H9 (cell line): Measurements from ENCODE around the gene ACAT1. TPM values are rescaled to one million over a fixed set of nuclear protein-coding genes. Genes with fewer than 3 reads are reported as not detected.
A peak's percentile ranks its signal among the peaks of the same experiment; 100 is the strongest.

Experiments
- DNase-seq: peaks from one replicate; pipeline ENCODE4 v3.0.0-alpha.2; 2017
- H2AFZ ChIP-seq: one replicate; pipeline ENCODE4 v1.6.1; 2013; ENCODE audit warnings: mild to moderate bottlenecking, low read length, control low read depth, moderate library complexity
- H2AK5ac ChIP-seq: 2 replicates; pipeline ENCODE4 v1.6.1; 2013; ENCODE audit warnings: low read length, control low read depth, mixed read lengths; ENCODE audit not compliant: insufficient read length
- H2BK120ac ChIP-seq: one replicate; pipeline ENCODE4 v1.6.1; 2013; ENCODE audit warnings: low read depth, mild to moderate bottlenecking, low read length, control low read depth, inconsistent platforms; ENCODE audit not compliant: poor library complexity, severe bottlenecking
- H2BK12ac ChIP-seq: 2 replicates; pipeline ENCODE4 v1.6.1; 2013; ENCODE audit warnings: low read length, control low read depth, mixed read lengths, low read depth; ENCODE audit not compliant: insufficient read length
- H2BK15ac ChIP-seq: 2 replicates; pipeline ENCODE4 v1.6.1; 2013; ENCODE audit warnings: low read depth, low read length, control low read depth
- H2BK20ac ChIP-seq: one replicate; pipeline ENCODE4 v1.6.1; 2013; ENCODE audit warnings: low read depth, mild to moderate bottlenecking, low read length, control low read depth, inconsistent platforms; ENCODE audit not compliant: poor library complexity, severe bottlenecking
- H2BK5ac ChIP-seq: 2 replicates; pipeline ENCODE4 v1.6.1; 2013; ENCODE audit warnings: low read length, control low read depth, mixed read lengths; ENCODE audit not compliant: insufficient read length
- H3K14ac ChIP-seq: 2 replicates; pipeline ENCODE4 v1.6.1; 2013; ENCODE audit warnings: low read length, control low read depth; ENCODE audit not compliant: insufficient read depth
- H3K18ac ChIP-seq: 2 replicates; pipeline ENCODE4 v1.6.1; 2013; ENCODE audit warnings: low read depth, mild to moderate bottlenecking, mixed read lengths, low read length, control low read depth; ENCODE audit not compliant: insufficient read length
- H3K23ac ChIP-seq: 2 replicates; pipeline ENCODE4 v1.6.1; 2013; ENCODE audit warnings: low read length, control low read depth, mixed read lengths, low read depth; ENCODE audit not compliant: insufficient read length
- H3K23me2 ChIP-seq: 2 replicates; pipeline ENCODE4 v1.6.1; 2013; ENCODE audit warnings: low read depth, mild to moderate bottlenecking, mixed read lengths, low read length, control low read depth; ENCODE audit not compliant: insufficient read length, poor library complexity, severe bottlenecking
- H3K27ac ChIP-seq: 2 replicates; pipeline ENCODE4 v1.5.1; 2013; ENCODE audit warnings: low read length, control low read depth, mixed read lengths, low read depth; ENCODE audit not compliant: insufficient read length
- H3K27me3 ChIP-seq: 2 replicates; pipeline ENCODE4 v1.6.1; 2013; ENCODE audit warnings: low read length, control low read depth, inconsistent platforms; ENCODE audit not compliant: insufficient read depth
- H3K4ac ChIP-seq: 2 replicates; pipeline ENCODE4 v1.6.1; 2013; ENCODE audit warnings: low read depth, mild to moderate bottlenecking, control low read depth, inconsistent platforms, low read length, moderate library complexity
- H3K4me1 ChIP-seq: 2 replicates; pipeline ENCODE4 v1.6.1; 2013; ENCODE audit warnings: low read length, control low read depth, inconsistent platforms; ENCODE audit not compliant: insufficient read depth
- H3K4me2 ChIP-seq: 2 replicates; pipeline ENCODE4 v1.6.1; 2013; ENCODE audit warnings: low read length, control low read depth, mixed read lengths; ENCODE audit not compliant: insufficient read length, insufficient read depth
- H3K56ac ChIP-seq: 2 replicates; pipeline ENCODE4 v1.6.1; 2013; ENCODE audit warnings: low read depth, mild to moderate bottlenecking, mixed read lengths, low read length, control low read depth; ENCODE audit not compliant: insufficient read length
- H3K79me1 ChIP-seq: 2 replicates; pipeline ENCODE4 v1.6.1; 2013; ENCODE audit warnings: low read depth, mild to moderate bottlenecking, moderate library complexity, low read length, control low read depth, inconsistent platforms; ENCODE audit not compliant: insufficient read depth, poor library complexity, severe bottlenecking
- H3K79me2 ChIP-seq: 2 replicates; pipeline ENCODE4 v1.6.1; 2013; ENCODE audit warnings: low read length, control low read depth, inconsistent platforms; ENCODE audit not compliant: insufficient read depth
- H3K9ac ChIP-seq: 2 replicates; pipeline ENCODE4 v1.6.1; 2013; ENCODE audit warnings: low read length, control low read depth, mixed read lengths; ENCODE audit not compliant: insufficient read length; ENCODE audit errors: extremely low read depth
- H3K9me3 ChIP-seq: one replicate; pipeline ENCODE4 v1.6.1; 2013; ENCODE audit warnings: low read depth, low read length, inconsistent platforms; ENCODE audit not compliant: control insufficient read depth
- H3T11ph ChIP-seq: one replicate; pipeline ENCODE4 v1.6.1; 2013; ENCODE audit warnings: mild to moderate bottlenecking, low read length, control low read depth, inconsistent platforms
- H4K20me1 ChIP-seq: one replicate; pipeline ENCODE4 v1.6.1; 2013; ENCODE audit not compliant: control insufficient read depth, insufficient read length, insufficient read depth
- H4K5ac ChIP-seq: 2 replicates; pipeline ENCODE4 v1.6.1; 2013; ENCODE audit warnings: low read depth, mild to moderate bottlenecking, mixed read lengths, low read length, control low read depth; ENCODE audit not compliant: insufficient read length
- H4K8ac ChIP-seq: replicated peaks from 2 replicates; pipeline ENCODE4 v1.6.1; 2013; ENCODE audit warnings: low read length, control low read depth, mixed read lengths, low read depth; ENCODE audit not compliant: insufficient read length
- H4K91ac ChIP-seq: 2 replicates; pipeline ENCODE4 v1.6.1; 2013; ENCODE audit warnings: low read depth, mild to moderate bottlenecking, moderate library complexity, mixed read lengths, low read length, control low read depth; ENCODE audit not compliant: insufficient read length
- H3K27ac Mint-ChIP-seq, 3 experiments: 2 replicates in 2 of 3; 3 replicates in 1 of 3; pipeline ENCODE4 v1.8.0; 2020 to 2021; ENCODE audit warnings: mixed read lengths in 3 of 3, mild to moderate bottlenecking in 1 of 3, moderate library complexity in 1 of 3
- H3K27me3 Mint-ChIP-seq: 2 replicates; pipeline ENCODE4 v1.8.0; 2021; ENCODE audit warnings: low read depth, mild to moderate bottlenecking, moderate library complexity, mixed read lengths
- H3K36me3 Mint-ChIP-seq, 3 experiments: 2 replicates in 2 of 3; 3 replicates in 1 of 3; pipeline ENCODE4 v1.8.0; 2020 to 2021; ENCODE audit warnings: low read depth in 3 of 3, mixed read lengths in 3 of 3; ENCODE audit not compliant: insufficient read depth in 1 of 3
- H3K4me1 Mint-ChIP-seq, 2 experiments: 2 replicates each; pipeline ENCODE4 v1.8.0; 2020; ENCODE audit warnings: mixed read lengths in 2 of 2
- H3K4me3 Mint-ChIP-seq, 2 experiments: 2 replicates in 1 of 2; 3 replicates in 1 of 2; pipeline ENCODE4 v1.8.0; 2020 to 2021; ENCODE audit warnings: mild to moderate bottlenecking in 2 of 2, mixed read lengths in 2 of 2, moderate library complexity in 1 of 2
- H3K9me3 Mint-ChIP-seq, 2 experiments: 2 replicates in 1 of 2; 3 replicates in 1 of 2; pipeline ENCODE4 v1.8.0; 2020; ENCODE audit warnings: mild to moderate bottlenecking in 2 of 2, mixed read lengths in 2 of 2, moderate library complexity in 1 of 2
- CTCF ChIP-seq: fragments of 200-600 bp; sonication (generic); conservative IDR thresholded peaks from 3 replicates; pipeline ENCODE4 v1.8.0; 2021; ENCODE audit warnings: antibody characterized with exemption, mild to moderate bottlenecking
- WGBS: extraction: QIAGEN DNeasy Blood & Tissue Kit; methylation state at CpG from one replicate; pipeline ENCODE4 v1.1.7; 2013; ENCODE audit warnings: missing lambda C conversion rate, low lambda C conversion rate, mixed read lengths; ENCODE audit not compliant: insufficient read length; ENCODE audit errors: extremely low coverage; 5-methylcytosine and 5-hydroxymethylcytosine counted together
- total RNA-seq: library from RNA; stranded (reverse); gene quantifications from 2 replicates; pipeline ENCODE4 v1.2.1, GENCODE V29; 2021

Gene ACAT1
- total RNA-seq, 1 experiment from 2014 or later, result 39.1 TPM

- no peak overlapping the region for H4K91ac ChIP-seq
- Mint-ChIP-seq H3K4me1 (peaks cover 8 to 9% of the 10 kb centered on the region in 2 experiments), H3K9me3 (no peaks in the 10 kb centered on the region), H3K27me3 (peaks cover 7% of the 10 kb centered on the region), H3K4me3 (peak overlapping the region; percentile 80 to 91), H3K36me3 (peaks cover 0 to 3% (median 0%) of the 10 kb centered on the region in 3 experiments; a peak in 2 of 7 replicates), H3K27ac (no peak overlapping the region)
- no peak for DNase-seq
- H3T11ph ChIP-seq, result no peak overlapping the region
- H4K5ac ChIP-seq, result no peak overlapping the region
- H2BK12ac ChIP-seq, result no peak overlapping the region
- H3K4me2 ChIP-seq, result peak overlapping the region; percentile 87
- no peak overlapping the region for H4K8ac ChIP-seq
- peaks cover 8% of the 10 kb centered on the region for H3K23me2 ChIP-seq
- H3K9ac ChIP-seq, result peak overlapping the region; percentile 71
- H3K27me3 ChIP-seq, result no peaks in the 10 kb centered on the region; the same call in 1 of the 2 replicates
- no peak overlapping the region for H2AFZ ChIP-seq
- no peak overlapping the region for H3K4ac ChIP-seq
- no peak overlapping the region for H2BK20ac ChIP-seq
- no peaks in the 10 kb centered on the region for H4K20me1 ChIP-seq
- H2BK120ac ChIP-seq, result no peak overlapping the region
- WGBS, result no CpG with 5 or more reads among the region's 9 CpGs
- H3K56ac ChIP-seq, result no peak overlapping the region
- H2BK5ac ChIP-seq, result no peak overlapping the region
- no peak overlapping the region for H3K14ac ChIP-seq
- H2AK5ac ChIP-seq, result no peak overlapping the region
- no peak overlapping the region for H2BK15ac ChIP-seq
- peaks cover 4% of the 10 kb centered on the region; the same call in 1 of the 2 replicates for H3K4me1 ChIP-seq
- no peak overlapping the region for H3K27ac ChIP-seq
- H3K9me3 ChIP-seq, result no peaks in the 10 kb centered on the region
- H3K18ac ChIP-seq, result no peak overlapping the region
- H3K79me1 ChIP-seq, result no peaks in the 10 kb centered on the region
- no peak overlapping the region for H3K23ac ChIP-seq
- H3K79me2 ChIP-seq, result no peaks in the 10 kb centered on the region
- TF ChIP-seq CTCF, result no peak
Measured at GRCh38 chr11:108122166-108122628, 830 bp downstream of the ACAT1 start.
